ENCODE data around the gene SIN3A.

DNA sequence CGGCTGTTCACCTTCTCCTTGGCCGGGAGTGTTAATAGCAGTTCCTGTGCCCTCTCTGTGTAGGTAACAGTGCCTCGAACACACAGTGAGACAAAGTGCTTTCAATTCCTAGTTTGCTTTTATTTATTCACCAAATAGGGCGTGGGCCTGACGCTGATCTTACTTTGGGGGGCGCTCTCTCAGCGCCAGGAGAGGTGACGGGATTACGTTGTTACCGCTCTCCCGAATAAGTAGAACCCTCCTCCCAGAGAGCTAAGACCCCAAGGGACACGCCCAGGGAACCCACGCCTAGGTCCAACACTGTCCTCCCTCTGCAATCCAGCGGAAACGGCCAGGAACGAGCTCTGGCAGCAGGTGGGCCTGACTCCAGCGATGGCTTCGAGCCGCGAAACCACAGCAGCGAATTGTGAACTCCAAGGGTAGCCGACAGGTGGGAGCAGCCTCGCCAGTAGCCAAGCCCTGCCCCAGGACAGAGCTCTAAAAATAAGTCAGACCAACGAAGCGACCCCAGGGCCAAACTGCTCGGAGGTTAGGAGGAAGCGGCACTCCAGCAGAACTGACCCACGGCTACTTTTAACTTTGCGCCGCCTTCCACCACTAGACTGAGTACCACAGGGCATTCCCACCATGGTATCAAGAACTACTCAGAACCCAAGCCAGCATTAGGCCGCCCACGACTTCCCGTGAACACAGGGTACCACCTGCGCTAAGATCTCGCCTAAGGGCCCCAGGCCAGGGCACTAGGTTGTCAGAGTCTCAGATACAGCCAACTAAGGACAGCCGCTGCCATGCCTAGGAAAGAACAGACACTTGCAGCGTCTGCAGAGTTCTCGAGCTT is 1.6 kb upstream of the SIN3A start:
- TF ChIP-seq, protein P1, sequence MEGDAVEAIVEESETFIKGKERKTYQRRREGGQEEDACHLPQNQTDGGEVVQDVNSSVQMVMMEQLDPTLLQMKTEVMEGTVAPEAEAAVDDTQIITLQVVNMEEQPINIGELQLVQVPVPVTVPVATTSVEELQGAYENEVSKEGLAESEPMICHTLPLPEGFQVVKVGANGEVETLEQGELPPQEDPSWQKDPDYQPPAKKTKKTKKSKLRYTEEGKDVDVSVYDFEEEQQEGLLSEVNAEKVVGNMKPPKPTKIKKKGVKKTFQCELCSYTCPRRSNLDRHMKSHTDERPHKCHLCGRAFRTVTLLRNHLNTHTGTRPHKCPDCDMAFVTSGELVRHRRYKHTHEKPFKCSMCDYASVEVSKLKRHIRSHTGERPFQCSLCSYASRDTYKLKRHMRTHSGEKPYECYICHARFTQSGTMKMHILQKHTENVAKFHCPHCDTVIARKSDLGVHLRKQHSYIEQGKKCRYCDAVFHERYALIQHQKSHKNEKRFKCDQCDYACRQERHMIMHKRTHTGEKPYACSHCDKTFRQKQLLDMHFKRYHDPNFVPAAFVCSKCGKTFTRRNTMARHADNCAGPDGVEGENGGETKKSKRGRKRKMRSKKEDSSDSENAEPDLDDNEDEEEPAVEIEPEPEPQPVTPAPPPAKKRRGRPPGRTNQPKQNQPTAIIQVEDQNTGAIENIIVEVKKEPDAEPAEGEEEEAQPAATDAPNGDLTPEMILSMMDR (conservative IDR thresholded peaks at IDR 0.05; ENCODE audit: low read length) = peak; percentile 67
- TF ChIP-seq EZH2phosphoT487 (IDR thresholded peaks at IDR 0.05; ENCODE audit: borderline replicate concordance) = no peak

Measured in Loucy (cell line).